Activated CD8-positive, alpha-beta T cell treated with anti-CD3 and anti-CD28 coated beads, Interleukin-2, amount 10 ng/mL, durations not matched to agents 7 days and 5 days (primary cell): ENCODE results near the gene CST11. TPM values are rescaled to one million over a fixed set of nuclear protein-coding genes. Genes with fewer than 3 reads are reported as not detected.
A peak's percentile ranks its signal among the peaks of the same experiment; 100 is the strongest.

Experiments used
- ATAC-seq: fragments of 150-1000 bp; cut with Tn5 transposase; one replicate; pipeline ENCODE4 v1.10.0; 2021; ENCODE audit warnings: moderate library complexity
- CTCF ChIA-PET: fragments of 350-600 bp; sonication (Branson Sonifier 250); formaldehyde crosslinking; loops from one replicate; lab custom pipeline; 2021; ENCODE audit warnings: antibody characterized with exemption; lab: Charles Lee
- POLR2A ChIA-PET: fragments of 350-600 bp; sonication (Branson Sonifier 250); formaldehyde crosslinking; loops from one replicate; lab custom pipeline; 2021; ENCODE audit warnings: antibody characterized with exemption; lab: Charles Lee
- DNase-seq: peaks from one replicate; pipeline ENCODE4 v3.0.0-alpha.2; 2020
- H3K27ac Mint-ChIP-seq: one replicate; pipeline ENCODE4 v1.8.0; 2021; ENCODE audit warnings: mild to moderate bottlenecking, mixed read lengths
- H3K27me3 Mint-ChIP-seq: one replicate; pipeline ENCODE4 v1.8.0; 2021; ENCODE audit warnings: low read depth, mixed read lengths
- H3K36me3 Mint-ChIP-seq: one replicate; pipeline ENCODE4 v1.8.0; 2021; ENCODE audit warnings: low read depth, mixed read lengths
- H3K4me1 Mint-ChIP-seq: one replicate; pipeline ENCODE4 v1.8.0; 2021; ENCODE audit warnings: low read depth, mixed read lengths
- H3K4me3 Mint-ChIP-seq: one replicate; pipeline ENCODE4 v1.8.0; 2021; ENCODE audit warnings: mild to moderate bottlenecking, mixed read lengths
- H3K9me3 Mint-ChIP-seq: one replicate; pipeline ENCODE4 v1.8.0; 2022; ENCODE audit warnings: mixed read lengths; ENCODE audit not compliant: insufficient read depth
- total RNA-seq, 2 experiments: library from RNA; stranded (reverse); gene quantifications; one replicate each; pipeline ENCODE4 v1.2.3, GENCODE V29; 2021

CST11 gene
- total RNA-seq, 2 experiments from 2014 or later, result not detected

DNA sequence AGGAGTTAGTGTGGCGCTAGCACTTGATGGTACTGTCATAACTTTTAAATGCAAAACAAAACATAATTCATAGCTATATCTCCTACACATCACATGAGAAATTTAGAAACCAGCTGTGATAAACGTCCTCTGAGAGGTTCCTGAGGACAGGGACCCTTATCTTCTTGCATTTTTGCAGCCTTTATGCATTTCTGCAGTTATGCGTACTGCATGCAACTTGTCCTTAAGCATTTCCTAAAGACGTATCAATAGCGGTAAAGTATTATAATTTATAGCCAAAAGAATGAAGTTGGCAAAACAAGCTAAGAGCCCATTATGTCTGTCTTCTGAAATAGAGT is 33.0 kb downstream of the CST11 start:
- Mint-ChIP-seq H3K27me3 (no peaks in the 10 kb centered on the region), H3K36me3 (peaks cover 14% of the 10 kb centered on the region), H3K4me1 (peaks cover 71% of the 10 kb centered on the region), H3K9me3 (no peaks in the 10 kb centered on the region), H3K27ac (peak overlapping the region; percentile 92), H3K4me3 (peak overlapping the region; percentile 98)
- no peak for ATAC-seq
- no peak for DNase-seq
- ChIA-PET CTCF (interaction anchor here (1.1 to 7.6 kb wide), 9 partner anchors 8 to 69 kb away, joined by 3 to 64 read pairs (median 10); partner anchors contain the start of gene NXT1), POLR2A (interaction anchor here (1.2 to 3.8 kb wide), 3 partner anchors 20 to 69 kb away, joined by 4 to 29 read pairs (median 7); partner anchors contain the start of gene NXT1)

DNA sequence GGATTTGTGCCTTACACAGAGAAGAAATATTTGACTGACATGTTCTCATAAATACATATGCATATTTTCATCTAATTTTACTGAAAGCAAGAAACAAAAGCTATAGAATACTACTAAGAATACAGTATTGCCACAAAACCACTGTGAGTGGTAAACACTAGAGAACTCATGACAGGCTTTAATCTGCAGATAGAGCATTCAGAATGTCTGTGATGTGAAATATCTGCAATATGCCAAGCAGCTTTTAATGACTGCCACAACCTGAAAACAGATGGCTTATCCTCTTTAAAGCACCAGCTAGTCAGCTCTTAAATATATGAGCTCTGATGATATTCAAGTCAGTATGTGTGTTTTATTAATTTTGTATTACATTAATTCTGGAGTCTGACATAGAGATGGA is 34.8 kb downstream of the CST11 start:
- Mint-ChIP-seq H3K4me1 (peaks cover 71% of the 10 kb centered on the region), H3K27ac (peak overlapping the region; percentile 71), H3K36me3 (peaks cover 18% of the 10 kb centered on the region), H3K27me3 (no peaks in the 10 kb centered on the region), H3K9me3 (no peaks in the 10 kb centered on the region), H3K4me3 (peak overlapping the region; percentile 58)
- DNase-seq (no peak), ATAC-seq (no peak)
- CTCF ChIA-PET, result interaction anchor here (0.8 to 7.6 kb wide), 9 partner anchors 8 to 68 kb away, joined by 3 to 64 read pairs (median 6); partner anchors contain the start of gene NXT1
- POLR2A ChIA-PET, result interaction anchor here (0.9 to 2.6 kb wide), 3 partner anchors 18 to 67 kb away, joined by 3 to 12 read pairs (median 9); partner anchors contain the start of gene NXT1

DNA sequence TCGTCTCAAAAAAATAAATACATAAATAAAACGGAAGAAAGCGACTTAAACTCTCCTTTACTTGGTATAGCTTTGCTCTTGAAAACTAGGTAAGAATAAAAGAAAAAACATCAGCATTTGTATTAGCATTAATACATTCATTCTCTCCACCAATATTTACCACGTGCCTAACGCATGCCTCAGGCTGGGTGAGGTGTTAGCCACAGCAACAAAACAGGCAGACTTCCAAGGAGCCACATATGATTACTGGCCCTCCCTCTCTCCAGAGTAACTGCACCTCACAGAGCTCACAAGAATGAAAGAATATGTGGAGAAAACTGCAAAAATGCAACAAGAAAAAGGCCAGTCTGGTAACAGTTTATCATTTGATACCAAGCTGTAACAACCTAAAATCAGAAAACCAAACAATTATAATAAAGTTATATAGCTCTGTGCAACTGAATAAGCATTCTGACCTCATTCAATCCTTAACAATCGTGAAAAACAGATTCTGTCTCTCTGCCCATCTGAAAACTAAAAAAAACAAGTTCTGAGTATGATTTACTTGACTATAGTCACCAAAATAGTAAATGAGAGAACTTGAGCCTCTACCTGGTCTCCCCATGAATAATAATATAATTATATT is 36.6 kb downstream of the CST11 start:
- POLR2A ChIA-PET, result interaction anchor here (0.6 to 2.6 kb wide), 5 partner anchors 15 to 66 kb away, joined by 3 to 12 read pairs (median 5); partner anchors contain the start of gene NXT1
- DNase-seq (no peak), ATAC-seq (no peak)
- Mint-ChIP-seq H3K27me3 (no peaks in the 10 kb centered on the region), H3K4me1 (peaks cover 60% of the 10 kb centered on the region), H3K36me3 (peaks cover 25% of the 10 kb centered on the region), H3K27ac (no peak overlapping the region), H3K4me3 (no peak overlapping the region), H3K9me3 (no peaks in the 10 kb centered on the region)
- CTCF ChIA-PET, result interaction anchor here (0.8 to 7.6 kb wide), 7 partner anchors 10 to 66 kb away, joined by 3 to 64 read pairs (median 5); partner anchors contain the start of gene NXT1

DNA sequence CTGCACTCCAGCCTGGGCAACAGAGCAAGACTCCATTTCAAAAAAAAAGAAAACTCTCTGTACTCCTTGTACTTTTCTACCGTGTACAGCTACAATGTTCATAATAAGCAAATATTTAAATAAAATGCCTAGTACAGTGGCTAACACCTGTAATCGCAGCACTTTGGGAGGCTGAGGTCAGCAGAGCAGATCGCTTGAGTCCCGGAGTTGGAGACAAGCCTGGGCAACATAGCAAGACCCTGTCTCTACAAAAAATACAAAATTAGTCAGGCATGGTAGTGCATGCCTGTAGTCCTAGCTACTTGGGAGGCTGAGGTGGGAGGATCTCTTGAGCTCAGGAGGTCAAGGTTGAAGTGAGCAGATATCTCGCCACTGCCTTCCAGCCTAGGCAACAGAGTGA is 37.1 kb downstream of the CST11 start:
- DNase-seq (no peak), ATAC-seq (no peak)
- H3K27ac Mint-ChIP-seq, result no peak overlapping the region
- H3K27me3 Mint-ChIP-seq, result no peaks in the 10 kb centered on the region
- H3K9me3 Mint-ChIP-seq, result no peaks in the 10 kb centered on the region
- no peak overlapping the region for H3K4me3 Mint-ChIP-seq
- CTCF ChIA-PET, result interaction anchor here (1.0 to 2.9 kb wide), 5 partner anchors 9 to 65 kb away, joined by 3 to 11 read pairs (median 4); partner anchors contain the start of gene NXT1
- POLR2A ChIA-PET, result interaction anchor here (0.6 to 1.8 kb wide), 3 partner anchors 15 to 66 kb away, joined by 3 to 5 read pairs (median 3); partner anchors contain the start of gene NXT1
- H3K4me1 Mint-ChIP-seq, result peaks cover 60% of the 10 kb centered on the region
- H3K36me3 Mint-ChIP-seq, result peaks cover 26% of the 10 kb centered on the region

DNA sequence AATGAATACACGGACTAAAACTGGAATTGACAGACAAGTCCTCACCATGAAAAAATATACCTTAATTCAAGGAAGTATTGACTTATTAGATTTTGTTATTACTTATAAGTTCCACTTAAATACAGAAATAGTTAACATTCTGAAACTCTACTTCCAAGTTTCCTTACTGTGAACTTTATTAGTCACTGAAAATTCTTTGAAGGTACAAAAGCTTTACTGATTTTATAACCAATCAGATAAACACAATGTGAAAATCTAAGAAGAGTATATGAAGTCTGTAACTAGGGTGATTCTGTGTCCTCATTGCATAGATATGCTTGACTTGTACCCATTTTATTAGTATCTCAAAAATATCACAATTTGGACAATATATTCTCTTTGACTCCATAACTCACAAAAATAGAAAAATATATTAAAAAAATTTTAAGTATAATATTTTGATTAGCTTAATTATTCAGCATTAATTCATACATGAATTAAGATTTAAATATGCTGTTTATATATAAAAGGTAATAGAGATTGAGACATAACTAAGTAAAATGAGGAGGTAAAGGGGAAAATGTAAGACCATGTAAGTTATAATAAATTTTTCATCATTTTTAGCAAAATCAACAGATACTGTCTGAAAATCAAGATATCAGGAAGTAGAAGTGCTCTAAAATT is 38.0 kb downstream of the CST11 start:
- peaks cover 57% of the 10 kb centered on the region for H3K4me1 Mint-ChIP-seq
- ChIA-PET CTCF (interaction anchor here (0.9 to 1.7 kb wide), 5 partner anchors 11 to 65 kb away, joined by 3 to 5 read pairs (median 4); partner anchors contain the start of gene NXT1), POLR2A (interaction anchor here (1.8 kb wide), 1 partner anchor 65 kb away, joined by 5 read pairs; the partner anchor contains the start of gene NXT1)
- H3K27me3 Mint-ChIP-seq, result no peaks in the 10 kb centered on the region
- ATAC-seq (no peak), DNase-seq (no peak)
- H3K27ac Mint-ChIP-seq, result no peak overlapping the region
- no peaks in the 10 kb centered on the region for H3K9me3 Mint-ChIP-seq
- peaks cover 22% of the 10 kb centered on the region for H3K36me3 Mint-ChIP-seq
- H3K4me3 Mint-ChIP-seq, result no peak overlapping the region

- ChIA-PET POLR2A (interaction anchor here (1.8 kb wide), 1 partner anchor 64 kb away, joined by 5 read pairs; the partner anchor contains the start of gene NXT1), CTCF (interaction anchor here (0.7 to 1.1 kb wide), 4 partner anchors 12 to 56 kb away, joined by 3 to 5 read pairs (median 3); no protein-coding TSS in a partner anchor)
- no peak overlapping the region for H3K4me3 Mint-ChIP-seq
- ATAC-seq, result no peak
- no peaks in the 10 kb centered on the region for H3K27me3 Mint-ChIP-seq
- H3K36me3 Mint-ChIP-seq, result peaks cover 22% of the 10 kb centered on the region
- DNase-seq, result no peak
- H3K4me1 Mint-ChIP-seq, result peaks cover 50% of the 10 kb centered on the region
- H3K9me3 Mint-ChIP-seq, result no peaks in the 10 kb centered on the region
- no peak overlapping the region for H3K27ac Mint-ChIP-seq
These were observed 38.7 kb downstream of the CST11 start for GRCh38 chr20:23413862-23414422.

DNA sequence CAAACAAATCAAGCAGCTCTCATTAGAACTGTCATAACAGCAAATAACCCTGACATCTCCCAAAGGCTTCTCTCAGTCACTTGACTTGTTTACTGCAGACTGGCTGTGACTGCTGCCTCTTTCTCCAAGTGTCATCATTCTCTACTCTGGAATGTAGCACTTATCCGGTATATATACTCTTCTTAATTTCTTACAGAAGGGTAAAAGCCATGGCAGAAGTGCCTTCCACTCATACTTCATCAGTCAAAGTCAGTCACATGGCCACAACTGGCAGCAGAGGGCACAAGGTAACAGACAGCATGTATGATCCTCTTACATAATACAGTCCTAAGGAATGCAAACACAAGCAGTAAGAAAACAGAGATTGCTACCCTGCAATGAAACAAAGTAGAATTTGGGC is 40.6 kb downstream of the CST11 start:
- H3K4me3 Mint-ChIP-seq, result no peak overlapping the region
- H3K9me3 Mint-ChIP-seq, result no peaks in the 10 kb centered on the region
- H3K36me3 Mint-ChIP-seq, result peaks cover 26% of the 10 kb centered on the region
- no peak overlapping the region for H3K27ac Mint-ChIP-seq
- H3K27me3 Mint-ChIP-seq, result no peaks in the 10 kb centered on the region
- ChIA-PET CTCF (interaction anchor here (0.8 to 1.0 kb wide), 2 partner anchors 8 to 9 kb away, joined by 3 to 5 read pairs; partner anchors contain the start of gene NAPB), POLR2A (interaction anchor here (0.7 kb wide), 1 partner anchor 13 kb away, joined by 5 read pairs; no protein-coding TSS in a partner anchor)
- ATAC-seq, result no peak
- peaks cover 49% of the 10 kb centered on the region for H3K4me1 Mint-ChIP-seq
- no peak for DNase-seq

- Mint-ChIP-seq H3K27me3 (no peaks in the 10 kb centered on the region), H3K9me3 (no peaks in the 10 kb centered on the region), H3K4me1 (peaks cover 43% of the 10 kb centered on the region), H3K4me3 (no peak overlapping the region), H3K36me3 (peaks cover 25% of the 10 kb centered on the region), H3K27ac (no peak overlapping the region)
- ChIA-PET POLR2A (interaction anchor here (0.7 kb wide), 1 partner anchor 14 kb away, joined by 5 read pairs; no protein-coding TSS in a partner anchor), CTCF (interaction anchor here (0.8 to 1.3 kb wide), 3 partner anchors 9 to 61 kb away, joined by 3 to 6 read pairs (median 5); partner anchors contain the start of gene NAPB)
- ATAC-seq, result no peak
- DNase-seq, result no peak
These were observed 41.6 kb downstream of the CST11 start for GRCh38 chr20:23410916-23411695.

- H3K4me1 Mint-ChIP-seq, result peaks cover 36% of the 10 kb centered on the region
- ATAC-seq (no peak), DNase-seq (no peak)
- H3K9me3 Mint-ChIP-seq, result no peaks in the 10 kb centered on the region
- POLR2A ChIA-PET, result interaction anchor here (1.0 kb wide), 2 partner anchors 11 to 59 kb away, joined by 4 to 5 read pairs; partner anchors contain the start of genes NAPB and NXT1
- H3K36me3 Mint-ChIP-seq, result peaks cover 19% of the 10 kb centered on the region
- CTCF ChIA-PET, result interaction anchor here (0.9 to 1.7 kb wide), 5 partner anchors 8 to 60 kb away, joined by 3 to 8 read pairs (median 5); partner anchors contain the start of gene NAPB
- no peaks in the 10 kb centered on the region for H3K27me3 Mint-ChIP-seq
- H3K27ac Mint-ChIP-seq, result peak overlapping the region; percentile 2
- no peak overlapping the region for H3K4me3 Mint-ChIP-seq
These were observed 42.9 kb downstream of the CST11 start for GRCh38 chr20:23409800-23410199.

DNA sequence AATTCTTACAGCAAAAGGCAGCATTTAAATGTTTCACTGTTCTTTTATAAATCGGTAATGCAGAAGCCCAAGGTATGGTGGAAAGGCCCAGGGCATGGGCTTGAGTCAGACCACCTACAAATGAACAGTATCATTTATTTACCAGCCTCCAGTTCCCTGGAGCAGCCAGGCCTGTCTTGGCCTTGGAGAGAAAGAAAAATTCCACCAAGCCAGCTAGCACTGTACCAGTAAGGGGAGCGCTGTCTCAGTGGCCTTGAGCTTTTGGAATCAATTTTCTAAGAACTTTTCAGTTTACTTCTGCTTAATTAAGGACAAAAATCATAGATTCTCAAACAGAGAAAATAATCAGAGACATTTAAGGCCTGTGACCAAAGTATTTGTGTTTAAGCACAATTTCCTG is 43.7 kb downstream of the CST11 start:
- no peaks in the 10 kb centered on the region for H3K9me3 Mint-ChIP-seq
- POLR2A ChIA-PET, result interaction anchor here (1.0 kb wide), 1 partner anchor 58 kb away, joined by 5 read pairs; the partner anchor contains the start of gene NXT1
- H3K4me1 Mint-ChIP-seq, result peaks cover 35% of the 10 kb centered on the region
- no peaks in the 10 kb centered on the region for H3K27me3 Mint-ChIP-seq
- ATAC-seq, result no peak
- H3K27ac Mint-ChIP-seq, result no peak overlapping the region
- CTCF ChIA-PET, result interaction anchor here (0.9 to 1.7 kb wide), 4 partner anchors 8 to 13 kb away, joined by 3 to 8 read pairs (median 4); partner anchors contain the start of gene NAPB
- peaks cover 19% of the 10 kb centered on the region for H3K36me3 Mint-ChIP-seq
- DNase-seq, result no peak
- H3K4me3 Mint-ChIP-seq, result no peak overlapping the region
